Transverse colon (tissue), 4 donors: ENCODE data around the gene RAB37.

ENCODE experiments used
- CTCF ChIP-seq, 5 experiments: fragments of 200-600 bp in 3 of 5; fragments of 450-650 bp in 2 of 5; sonication (generic) in 3 of 5; IDR thresholded peaks; 1 replicate in 2 of 5; 2 replicates in 3 of 5; pipeline ENCODE4 v1.5.1; 2016 to 2017; ENCODE audit warnings: antibody characterized with exemption in 5 of 5, inconsistent platforms in 3 of 5, mild to moderate bottlenecking in 2 of 5, moderate library complexity in 1 of 5
- EP300 ChIP-seq: sonication (generic); formaldehyde crosslinking; IDR thresholded peaks from one replicate; pipeline ENCODE4 v1.6.1; 2017; ENCODE audit warnings: antibody characterized with exemption, low read depth
- POLR2AphosphoS5 ChIP-seq, 3 donors: sonication (generic); formaldehyde crosslinking; IDR thresholded peaks; one replicate each; pipeline ENCODE4 v1.6.1; 2016; ENCODE audit warnings: antibody characterized with exemption in 3 of 3

- TF ChIP-seq EP300 (no peak), CTCF (IDR thresholded peaks at IDR 0.05) (peak in 4 of 5 experiments; percentile 20 to 46 (median 27)), POLR2AphosphoS5 (IDR thresholded peaks at IDR 0.05) (no peak)
These were observed 419 bp downstream of the RAB37 start for GRCh38 chr17:74737299-74738050.
